HepG2 (cell line): ENCODE measurements around the gene SLC25A47. TPM values are rescaled to one million over a fixed set of nuclear protein-coding genes. Genes with fewer than 3 reads are reported as not detected.

ENCODE experiments used
- AGO2 ChIP-seq: fragments of 200-400 bp; formaldehyde crosslinking; optimal IDR thresholded peaks from 2 replicates; pipeline ENCODE3; 2017; ENCODE audit warnings: mild to moderate bottlenecking, low read depth, low read length, moderate library complexity
- CHD4 ChIP-seq: fragments of 200-600 bp; sonication (generic); IDR thresholded peaks from 2 replicates; pipeline ENCODE4 v1.7.0; 2017; ENCODE audit warnings: mild to moderate bottlenecking, low read length, borderline replicate concordance
- FOXO1 ChIP-seq: sonication (generic); formaldehyde crosslinking; IDR thresholded peaks from 2 replicates; pipeline ENCODE4 v1.4.0; 2020; ENCODE audit warnings: missing genetic modification reagents
- GMEB2 ChIP-seq: IDR thresholded peaks from 2 replicates; pipeline ENCODE4 v1.6.1; 2016; ENCODE audit warnings: missing biosample characterization, missing genetic modification reagents, low read depth
- IRX3 ChIP-seq: sonication (generic); formaldehyde crosslinking; IDR thresholded peaks from 2 replicates; pipeline ENCODE4 v1.8.1; 2023; ENCODE audit warnings: mild to moderate bottlenecking, low read depth, missing genetic modification reagents, borderline replicate concordance
- ISL2 ChIP-seq: sonication (generic); formaldehyde crosslinking; IDR thresholded peaks from 2 replicates; pipeline ENCODE4 v1.5.0; 2020; ENCODE audit warnings: missing genetic modification reagents
- JDP2 ChIP-seq: sonication (generic); formaldehyde crosslinking; IDR thresholded peaks from 2 replicates; pipeline ENCODE4 v1.8.1; 2022; ENCODE audit warnings: missing genetic modification reagents, borderline replicate concordance
- MYC ChIP-seq: sonication (generic); formaldehyde crosslinking; IDR thresholded peaks from 2 replicates; pipeline ENCODE4 v1.9.0; 2021; ENCODE audit warnings: missing genetic modification reagents, borderline replicate concordance
- PRDM10 ChIP-seq: sonication (generic); formaldehyde crosslinking; IDR thresholded peaks from 2 replicates; pipeline ENCODE4 v1.4.0; 2020; ENCODE audit warnings: low read depth, missing genetic modification reagents
- STAT6 ChIP-seq: sonication (generic); formaldehyde crosslinking; IDR thresholded peaks from 2 replicates; pipeline ENCODE4 v1.4.0; 2020; ENCODE audit warnings: missing genetic modification reagents, mild to moderate bottlenecking, borderline replicate concordance
- ZBTB26 ChIP-seq: IDR thresholded peaks from 2 replicates; pipeline ENCODE4 v1.6.1; 2016; ENCODE audit warnings: missing compliant biosample characterization, missing genetic modification reagents, borderline replicate concordance
- ZKSCAN1 ChIP-seq: fragments of 150-350 bp; IDR thresholded peaks from 2 replicates; pipeline ENCODE4 v1.6.1; 2014; ENCODE audit warnings: low read length
- ZNF224 ChIP-seq: sonication (generic); formaldehyde crosslinking; IDR thresholded peaks from 2 replicates; pipeline ENCODE4 v1.5.0; 2020; ENCODE audit warnings: mild to moderate bottlenecking, missing genetic modification reagents
- ZNF33B ChIP-seq: sonication (generic); formaldehyde crosslinking; IDR thresholded peaks from 2 replicates; pipeline ENCODE4 v1.5.1; 2020; ENCODE audit warnings: mild to moderate bottlenecking, missing genetic modification reagents
- ZNF589 ChIP-seq: sonication (generic); formaldehyde crosslinking; conservative IDR thresholded peaks from 2 replicates; pipeline ENCODE4 v1.8.0; 2022; ENCODE audit warnings: mild to moderate bottlenecking, moderate library complexity, missing genetic modification reagents
- polyA plus RNA-seq, 8 experiments: library from polyadenylated mRNA; depleted of rRNA in 3 of 8; stranded (reverse) in 7 of 8; unstranded in 1 of 8; fragments of >200 nt; fragmentation: Illumina TruSeq in 4 of 8; extraction: Trizol in 4 of 8; gene quantifications; 2 replicates each; pipeline versions ENCODE4 v1.2.1 to v1.2.3, GENCODE V29; 2011 to 2016; ENCODE audit warnings: low read depth in 4 of 8, missing spikeins in 1 of 8, mixed read lengths in 1 of 8; ENCODE audit not compliant: insufficient read depth in 1 of 8
- total RNA-seq, 5 experiments: library from RNA; depleted of rRNA; stranded (reverse); fragments of >200 nt; fragmentation: Illumina TruSeq; extraction: Trizol; gene quantifications; 2 replicates each; pipeline ENCODE4 v1.2.3, GENCODE V29; 2016; ENCODE audit warnings: low read depth in 1 of 5
- TF ChIP-seq, protein P1 (sequence below): sonication (generic); formaldehyde crosslinking; conservative IDR thresholded peaks from 2 replicates; pipeline ENCODE4 v1.4.0; 2020; ENCODE audit warnings: missing genetic modification reagents

The SLC25A47 gene
- total and polyA plus RNA-seq, 2 of the 13 experiments (the other 11 are each of a cell fraction or from before 2014, with no cell fraction given): 1.0 to 1.7 TPM

DNA sequence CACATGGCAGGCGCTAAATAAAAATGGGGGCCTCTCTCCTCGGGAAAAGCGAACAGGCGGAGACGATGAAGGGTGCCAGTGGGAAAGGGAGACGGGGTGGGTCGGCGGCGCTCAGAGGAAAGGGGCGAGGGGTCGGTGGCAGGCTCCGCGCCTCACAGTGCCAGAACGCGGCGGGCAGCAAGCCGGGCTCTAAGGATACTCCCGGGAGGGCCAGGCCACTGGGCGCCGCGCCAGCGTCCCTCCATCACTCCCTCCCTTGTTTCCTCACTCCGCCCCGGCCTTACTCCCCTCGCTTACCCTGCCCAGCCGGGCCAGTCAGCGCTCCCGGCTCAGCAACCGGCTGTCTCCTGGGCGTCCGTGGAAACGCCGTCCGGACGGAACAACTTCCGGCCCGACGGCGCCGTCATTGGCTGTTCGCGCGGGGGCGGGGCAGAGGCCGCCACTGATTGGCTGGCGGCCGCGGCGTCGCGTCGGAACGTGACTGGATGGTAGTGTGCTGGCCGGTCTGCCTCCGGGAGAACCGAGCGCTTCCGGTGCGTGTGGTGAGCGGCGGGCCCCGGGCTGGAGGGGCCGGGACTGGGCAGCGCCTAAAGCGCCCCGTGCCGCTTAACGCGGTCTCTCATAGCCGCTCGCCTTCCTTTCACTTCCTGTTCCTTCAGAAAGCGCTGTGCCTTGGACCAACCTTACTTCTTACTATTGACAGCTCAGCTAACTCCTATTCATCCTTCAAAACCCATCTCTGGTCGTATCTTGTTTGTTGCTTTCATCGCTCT lies 53.0 kb downstream of the SLC25A47 start, which contains the start of gene WDR25 (continued):
- TF ChIP-seq ZNF589 (CRISPR knock-in tag) (no peak), MYC (CRISPR knock-in tag) (peak; percentile 84; the same call in 1 of the 2 replicates), CHD4 (no peak), ZNF33B (no peak), AGO2 (peak; percentile 70), ZKSCAN1 (no peak), PRDM10 (CRISPR knock-in tag) (peak; percentile 63; the same call in 1 of the 2 replicates), STAT6 (CRISPR knock-in tag) (no peak; the same call in 1 of the 2 replicates), JDP2 (CRISPR knock-in tag) (no peak), FOXO1 (CRISPR knock-in tag) (peak; percentile 57; the same call in 1 of the 2 replicates), ISL2 (CRISPR knock-in tag) (peak; percentile 74), GMEB2 (CRISPR knock-in tag) (peak; percentile 77), ZNF224 (peak; percentile 71; the same call in 1 of the 2 replicates), IRX3 (CRISPR knock-in tag) (no peak), ZBTB26 (CRISPR knock-in tag) (peak; percentile 53; the same call in 1 of the 2 replicates)
- TF ChIP-seq, protein P1, sequence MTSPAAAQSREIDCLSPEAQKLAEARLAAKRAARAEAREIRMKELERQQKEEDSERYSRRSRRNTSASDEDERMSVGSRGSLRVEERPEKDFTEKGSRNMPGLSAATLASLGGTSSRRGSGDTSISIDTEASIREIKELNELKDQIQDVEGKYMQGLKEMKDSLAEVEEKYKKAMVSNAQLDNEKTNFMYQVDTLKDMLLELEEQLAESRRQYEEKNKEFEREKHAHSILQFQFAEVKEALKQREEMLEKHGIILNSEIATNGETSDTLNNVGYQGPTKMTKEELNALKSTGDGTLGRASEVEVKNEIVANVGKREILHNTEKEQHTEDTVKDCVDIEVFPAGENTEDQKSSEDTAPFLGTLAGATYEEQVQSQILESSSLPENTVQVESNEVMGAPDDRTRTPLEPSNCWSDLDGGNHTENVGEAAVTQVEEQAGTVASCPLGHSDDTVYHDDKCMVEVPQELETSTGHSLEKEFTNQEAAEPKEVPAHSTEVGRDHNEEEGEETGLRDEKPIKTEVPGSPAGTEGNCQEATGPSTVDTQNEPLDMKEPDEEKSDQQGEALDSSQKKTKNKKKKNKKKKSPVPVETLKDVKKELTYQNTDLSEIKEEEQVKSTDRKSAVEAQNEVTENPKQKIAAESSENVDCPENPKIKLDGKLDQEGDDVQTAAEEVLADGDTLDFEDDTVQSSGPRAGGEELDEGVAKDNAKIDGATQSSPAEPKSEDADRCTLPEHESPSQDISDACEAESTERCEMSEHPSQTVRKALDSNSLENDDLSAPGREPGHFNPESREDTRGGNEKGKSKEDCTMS (CRISPR knock-in tag): no peak
